Measurements from ENCODE around the gene FANK1.
"Not testable (repeated sequence)": the region's sequence is repeated elsewhere in the genome, so short reads cannot be mapped to it uniquely, and the experiment has no call there.

FANK1 gene

DNA sequence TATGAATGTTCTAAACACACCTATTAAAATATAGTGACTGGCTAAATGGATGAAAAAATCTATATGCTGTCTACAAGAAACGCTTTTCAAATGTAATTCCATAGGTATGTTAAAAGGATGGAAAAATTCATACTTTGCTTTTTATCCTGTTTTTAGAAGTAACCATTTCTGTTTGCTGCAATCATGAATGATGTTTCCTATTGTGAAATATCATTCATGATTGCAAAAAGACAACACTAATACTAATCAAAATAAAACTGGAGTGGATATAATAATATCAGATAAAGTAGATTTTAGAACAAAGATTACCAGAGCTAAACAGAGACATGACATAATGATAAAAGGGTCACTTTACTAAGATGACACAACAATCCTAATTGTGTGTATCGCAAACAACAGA, 138.2 kb downstream of the FANK1 start:
- no peak for DNase-seq

GRCh38 chr10:126036515-126036914, 140.2 kb downstream of the FANK1 start:
- no peak for DNase-seq

GRCh38 chr10:126037946-126038345, 141.6 kb downstream of the FANK1 start:
- no peak for DNase-seq

DNA sequence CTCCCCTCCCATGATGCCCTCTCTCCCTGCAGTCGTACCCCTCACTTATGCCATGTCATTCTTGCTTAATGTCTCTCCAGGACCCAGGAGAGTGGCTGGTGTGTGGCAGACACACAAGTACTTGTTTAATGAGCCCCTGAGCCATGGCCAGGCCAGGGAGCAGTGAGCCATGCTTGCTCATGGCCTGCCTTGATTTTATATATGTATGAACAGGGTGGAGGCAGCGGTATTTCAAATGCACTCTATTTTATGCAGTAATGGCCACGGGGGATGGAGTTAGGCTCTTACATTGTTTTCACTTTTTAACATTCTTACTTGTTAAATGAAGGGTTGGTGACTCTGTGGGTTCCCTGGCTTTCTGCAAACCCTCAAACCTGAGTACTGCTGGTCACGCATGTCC, 144.8 kb downstream of the FANK1 start:
- no peak for DNase-seq

DNA sequence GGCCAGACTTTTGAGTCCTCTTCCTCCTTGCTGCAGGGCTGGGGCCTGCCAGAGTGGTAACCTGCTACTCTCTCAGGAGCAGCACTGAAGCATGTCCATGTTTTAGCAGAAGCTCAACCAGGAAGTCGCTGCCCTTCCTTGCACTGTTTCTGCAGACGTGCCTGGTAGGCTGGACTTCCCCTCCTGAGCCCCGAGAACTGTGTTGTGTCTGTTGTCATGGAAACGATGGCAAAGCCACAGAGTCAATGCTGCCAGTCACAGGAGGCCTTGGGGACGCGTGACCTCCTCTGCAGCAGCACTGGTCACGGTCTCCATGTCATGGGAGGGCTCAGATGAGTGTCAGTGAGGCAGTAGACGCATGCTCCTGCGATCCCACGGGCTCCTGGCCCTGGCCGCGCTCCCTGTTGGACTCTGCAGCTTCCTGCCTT, 145.5 kb downstream of the FANK1 start:
- peak; percentile 60 to 71 for DNase-seq

DNA sequence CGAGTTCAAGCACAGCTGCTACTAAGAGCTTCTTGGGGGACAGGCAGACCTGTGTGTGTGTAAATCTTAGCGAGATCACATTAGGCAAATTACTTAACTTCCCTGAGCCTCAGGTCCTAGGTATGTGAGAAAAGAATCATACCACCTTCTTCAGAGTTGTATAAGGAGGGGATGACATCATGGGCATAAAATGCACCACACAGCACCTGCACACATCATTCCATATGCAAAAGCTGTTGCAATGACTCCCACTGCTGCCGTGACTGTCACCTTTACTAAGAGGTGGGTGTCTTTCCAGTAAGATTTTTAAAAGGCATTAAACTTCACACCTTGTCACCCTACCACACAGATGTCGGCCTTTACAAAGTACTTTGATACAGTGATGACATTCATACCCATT, 146.0 kb downstream of the FANK1 start:
- no peak for DNase-seq

- no peak for DNase-seq
Measured at GRCh38 chr10:126042906-126043305, 146.5 kb downstream of the FANK1 start.

DNA sequence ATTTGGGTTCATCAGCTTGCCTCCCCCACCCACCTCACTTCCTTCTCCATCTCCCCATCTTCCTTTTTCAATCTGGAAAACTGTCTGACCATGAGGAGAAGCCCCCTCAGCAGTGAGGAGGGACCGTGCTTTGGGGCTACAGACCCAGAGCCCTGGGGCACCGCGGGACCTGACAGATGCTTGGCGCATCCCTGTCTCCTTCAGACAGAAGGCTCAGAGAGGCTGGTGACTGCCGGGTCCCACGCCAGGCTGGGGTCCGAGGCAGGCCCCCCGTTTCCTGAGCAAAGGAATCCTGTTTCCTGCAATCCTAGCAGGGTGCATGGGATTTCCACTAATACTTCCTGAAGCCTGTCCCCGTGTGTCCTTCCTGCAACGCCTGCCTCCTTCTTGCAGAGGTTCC, 147.0 kb downstream of the FANK1 start:
- DNase-seq, result no peak

DNA sequence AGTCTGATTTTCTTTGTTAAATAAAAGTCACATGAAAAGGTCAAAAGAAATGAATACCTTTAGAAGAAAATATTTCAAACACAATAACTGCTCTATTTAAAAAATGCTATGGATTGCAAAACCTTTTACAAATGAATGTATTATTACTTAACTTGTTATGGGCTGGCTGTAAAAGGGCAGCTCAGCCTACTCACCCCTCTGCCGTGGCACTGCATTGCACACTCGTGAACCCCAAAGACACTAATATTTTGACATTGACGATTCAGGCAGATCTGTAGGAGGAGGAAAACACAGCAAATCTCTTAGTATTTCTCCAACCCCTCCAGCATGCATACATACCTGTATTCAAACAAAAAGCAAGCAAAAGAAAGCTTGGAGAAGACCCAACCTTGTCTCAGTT, 149.5 kb downstream of the FANK1 start:
- DNase-seq, result no peak

DNA sequence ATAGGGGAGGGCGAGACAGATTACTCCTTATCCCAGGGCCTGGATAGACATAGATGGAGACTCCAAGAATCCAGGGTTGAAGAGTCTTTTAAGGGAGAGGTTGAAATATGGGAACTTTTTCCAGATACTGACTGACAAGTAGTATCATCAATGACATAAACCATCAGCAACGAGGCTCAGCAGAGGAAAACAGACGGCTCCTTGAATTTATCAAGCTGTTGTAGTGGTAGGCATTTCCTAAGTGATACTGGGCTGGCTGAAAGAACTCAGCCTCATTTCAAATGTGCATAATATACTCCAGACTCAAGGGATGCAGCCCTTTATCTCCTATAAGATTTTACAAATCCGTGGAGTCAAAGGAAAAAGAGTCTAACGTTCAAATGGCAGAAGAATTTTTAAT, 150.5 kb downstream of the FANK1 start:
- DNase-seq, result no peak

- DNase-seq, result not testable (repeated sequence)
Measured at GRCh38 chr10:126047749-126048148, 151.4 kb downstream of the FANK1 start.

- no peak for DNase-seq
Measured at GRCh38 chr10:126049759-126050700, 153.7 kb downstream of the FANK1 start.

DNA sequence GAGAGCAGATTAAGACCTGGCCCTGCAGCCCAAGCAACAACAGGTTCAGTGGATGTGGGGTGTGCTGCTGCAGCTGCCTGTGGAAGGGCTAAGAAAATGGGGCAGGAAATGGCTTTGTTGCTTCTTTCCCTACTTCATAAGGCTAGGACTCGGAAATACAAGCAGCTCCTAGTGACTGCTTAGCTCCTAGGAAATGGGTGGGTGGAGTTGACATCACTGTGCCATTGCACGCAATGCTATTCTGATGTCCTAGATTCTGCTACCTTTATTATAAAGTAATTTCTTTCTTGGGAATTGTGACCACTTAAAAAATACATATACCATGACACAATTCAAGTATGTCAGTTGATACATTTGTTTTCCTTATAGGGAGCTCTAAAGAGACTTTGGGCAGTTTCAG, 155.8 kb downstream of the FANK1 start:
- no peak for DNase-seq

DNA sequence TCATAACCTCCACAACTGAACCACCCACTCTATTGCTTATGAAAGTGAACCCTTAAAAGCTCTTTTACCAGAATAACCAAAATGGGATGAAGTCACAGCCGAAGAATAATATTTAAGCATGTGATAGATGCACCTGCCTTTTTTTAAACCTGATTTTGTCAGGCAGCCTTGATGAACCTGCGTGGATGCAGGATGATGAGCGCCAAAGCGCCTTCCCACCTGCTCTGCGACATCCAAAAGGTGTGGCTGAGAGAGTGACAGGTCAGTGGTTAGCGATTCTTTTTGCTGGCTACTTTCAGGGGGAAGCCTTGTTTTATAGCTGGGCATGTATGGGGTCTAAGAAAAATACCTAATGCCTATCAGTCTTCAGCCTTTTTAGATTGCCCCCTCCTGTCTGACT, 157.8 kb downstream of the FANK1 start:
- DNase-seq, result no peak

DNA sequence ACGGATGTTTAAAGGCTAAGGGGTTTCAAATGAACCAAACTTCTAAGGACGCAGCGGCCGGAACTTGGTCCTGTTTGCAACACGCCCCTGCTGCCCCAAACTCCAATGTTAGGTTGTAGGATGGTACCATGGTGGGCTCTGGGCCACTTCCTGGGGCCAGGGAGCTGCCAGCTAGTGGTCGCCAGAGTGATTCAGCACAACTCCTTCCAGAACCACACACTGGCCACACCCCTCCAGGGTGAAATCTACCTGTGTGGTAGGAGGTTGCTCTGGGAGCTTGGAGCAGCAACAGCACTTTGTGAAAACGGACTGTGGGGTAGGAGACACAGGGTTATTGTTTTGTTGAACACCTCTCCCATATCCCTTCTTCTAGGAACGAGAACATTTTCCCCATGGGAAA, 161.1 kb downstream of the FANK1 start:
- no peak for DNase-seq

- no peak for DNase-seq
Measured at GRCh38 chr10:126058104-126058503, 161.7 kb downstream of the FANK1 start.

DNA sequence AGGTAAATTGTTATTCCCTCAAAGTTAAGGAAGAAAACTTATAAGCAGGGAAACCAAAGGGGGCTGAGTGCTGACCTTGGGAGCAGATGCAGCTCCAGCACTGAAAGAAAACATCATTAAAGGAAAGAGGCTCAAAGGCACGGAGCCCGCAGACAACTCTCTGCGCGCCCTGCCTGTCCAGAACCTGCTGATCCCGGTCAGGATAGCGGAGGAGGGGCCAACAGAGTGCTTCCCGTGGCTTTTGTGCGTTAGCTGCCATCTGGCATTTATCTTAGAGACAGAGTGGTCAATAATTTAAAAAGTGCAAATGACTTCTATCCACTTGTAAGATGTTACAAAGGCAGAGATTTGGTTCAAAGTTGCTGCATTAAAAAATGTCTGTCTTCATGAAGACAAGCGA, 162.1 kb downstream of the FANK1 start:
- no peak for DNase-seq
